ENCODE measurements around the gene TOM1. TPM values are rescaled to one million over a fixed set of nuclear protein-coding genes. Genes with fewer than 3 reads are reported as not detected.
A peak's percentile ranks its signal among the peaks of the same experiment; 100 is the strongest.

Gene TOM1
- total RNA-seq, 1 donor from 2014 or later, result 21.2 TPM

- Mint-ChIP-seq H3K9me3 (no peaks in the 10 kb centered on the region), H3K27me3 (ENCODE audit: low read depth) (no peaks in the 10 kb centered on the region), H3K4me3 (ENCODE audit: low read depth) (no peak overlapping the region), H3K36me3 (ENCODE audit: low read depth) (peaks cover 5% of the 10 kb centered on the region), H3K27ac (no peak overlapping the region), H3K4me1 (ENCODE audit: low read depth) (peaks cover 21% of the 10 kb centered on the region)
- no peak for DNase-seq (ENCODE audit: low spot score)
- intact Hi-C loops (cut with micrococcal nuclease), result no loop called here
These were observed 47.8 kb downstream of the TOM1 start for GRCh38 chr22:35347462-35347861.

- Mint-ChIP-seq H3K9me3 (no peaks in the 10 kb centered on the region), H3K27ac (no peak overlapping the region), H3K27me3 (ENCODE audit: low read depth) (no peaks in the 10 kb centered on the region), H3K4me3 (ENCODE audit: low read depth) (no peak overlapping the region), H3K36me3 (ENCODE audit: low read depth) (peaks cover 5% of the 10 kb centered on the region), H3K4me1 (ENCODE audit: low read depth) (peaks cover 28% of the 10 kb centered on the region)
- intact Hi-C loops (cut with micrococcal nuclease), result no loop called here
- DNase-seq (ENCODE audit: low spot score), result no peak
These were observed 48.4 kb downstream of the TOM1 start for GRCh38 chr22:35348026-35348590.

- H3K36me3 Mint-ChIP-seq (ENCODE audit: low read depth), result peaks cover 5% of the 10 kb centered on the region
- no peaks in the 10 kb centered on the region for H3K9me3 Mint-ChIP-seq
- H3K27me3 Mint-ChIP-seq (ENCODE audit: low read depth), result no peaks in the 10 kb centered on the region
- intact Hi-C loops (cut with micrococcal nuclease), result no loop called here
- peaks cover 28% of the 10 kb centered on the region for H3K4me1 Mint-ChIP-seq (ENCODE audit: low read depth)
- no peak overlapping the region for H3K4me3 Mint-ChIP-seq (ENCODE audit: low read depth)
- DNase-seq (ENCODE audit: low spot score), result no peak
- no peak overlapping the region for H3K27ac Mint-ChIP-seq
These were observed 49.0 kb downstream of the TOM1 start for GRCh38 chr22:35348703-35349102.

- intact Hi-C loops (cut with micrococcal nuclease), result no loop called here
- Mint-ChIP-seq H3K4me3 (ENCODE audit: low read depth) (no peak overlapping the region), H3K9me3 (no peaks in the 10 kb centered on the region), H3K36me3 (ENCODE audit: low read depth) (peaks cover 5% of the 10 kb centered on the region), H3K4me1 (ENCODE audit: low read depth) (peaks cover 28% of the 10 kb centered on the region), H3K27ac (no peak overlapping the region), H3K27me3 (ENCODE audit: low read depth) (no peaks in the 10 kb centered on the region)
- no peak for DNase-seq (ENCODE audit: low spot score)
These were observed 49.6 kb downstream of the TOM1 start for GRCh38 chr22:35349368-35349703.

- Mint-ChIP-seq H3K27ac (no peak overlapping the region), H3K27me3 (ENCODE audit: low read depth) (no peaks in the 10 kb centered on the region)
These were observed 50.2 kb downstream of the TOM1 start for GRCh38 chr22:35349704-35350538.

GRCh38 chr22:35350539-35351503, 51.1 kb downstream of the TOM1 start:
- no peaks in the 10 kb centered on the region for H3K27me3 Mint-ChIP-seq (ENCODE audit: low read depth)
- no peaks in the 10 kb centered on the region for H3K9me3 Mint-ChIP-seq
- H3K4me1 Mint-ChIP-seq (ENCODE audit: low read depth), result peaks cover 25% of the 10 kb centered on the region
- H3K36me3 Mint-ChIP-seq (ENCODE audit: low read depth), result peaks cover 2% of the 10 kb centered on the region
- peak overlapping the region; percentile 79 for H3K4me3 Mint-ChIP-seq (ENCODE audit: low read depth)
- DNase-seq (ENCODE audit: low spot score), result peak; percentile 84
- H3K27ac Mint-ChIP-seq, result peak overlapping the region; percentile 58
- intact Hi-C loops (cut with micrococcal nuclease), result loop anchor here (1.0 to 10.0 kb wide), 6 partner anchors 30 to 774 kb away; partner anchors contain the start of genes HMOX1 and MCM5

More at GRCh38 chr22:35349704-35350538, 50.2 kb downstream of the TOM1 start:
- intact Hi-C loops (cut with micrococcal nuclease), result loop anchor here (1.0 to 10.0 kb wide), 6 partner anchors 31 to 775 kb away; partner anchors contain the start of genes HMOX1 and MCM5
- no peak overlapping the region for H3K4me3 Mint-ChIP-seq (ENCODE audit: low read depth)
- peaks cover 27% of the 10 kb centered on the region for H3K4me1 Mint-ChIP-seq (ENCODE audit: low read depth)
- H3K36me3 Mint-ChIP-seq (ENCODE audit: low read depth), result peaks cover 5% of the 10 kb centered on the region
- no peaks in the 10 kb centered on the region for H3K9me3 Mint-ChIP-seq
- no peak for DNase-seq (ENCODE audit: low spot score)

GRCh38 chr22:35352214-35353111, 52.8 kb downstream of the TOM1 start:
- intact Hi-C loops (cut with micrococcal nuclease), result loop anchor here (10.0 kb wide), 1 partner anchor 772 kb away; no protein-coding TSS in a partner anchor
- Mint-ChIP-seq H3K4me1 (ENCODE audit: low read depth) (peaks cover 29% of the 10 kb centered on the region), H3K9me3 (no peaks in the 10 kb centered on the region), H3K4me3 (ENCODE audit: low read depth) (peak overlapping the region; percentile 67), H3K36me3 (ENCODE audit: low read depth) (no peaks in the 10 kb centered on the region), H3K27me3 (ENCODE audit: low read depth) (no peaks in the 10 kb centered on the region), H3K27ac (peak overlapping the region; percentile 92)
- peak; percentile 28 for DNase-seq (ENCODE audit: low spot score)

GRCh38 chr22:35353318-35353717, 53.6 kb downstream of the TOM1 start:
- Mint-ChIP-seq H3K4me1 (ENCODE audit: low read depth) (peaks cover 29% of the 10 kb centered on the region), H3K27ac (no peak overlapping the region), H3K27me3 (ENCODE audit: low read depth) (peaks cover 4% of the 10 kb centered on the region), H3K9me3 (no peaks in the 10 kb centered on the region), H3K36me3 (ENCODE audit: low read depth) (no peaks in the 10 kb centered on the region), H3K4me3 (ENCODE audit: low read depth) (no peak overlapping the region)
- intact Hi-C loops (cut with micrococcal nuclease), result loop anchor here (10.0 kb wide), 1 partner anchor 771 kb away; no protein-coding TSS in a partner anchor
- DNase-seq (ENCODE audit: low spot score), result no peak

- H3K4me3 Mint-ChIP-seq (ENCODE audit: low read depth), result no peak overlapping the region
- no peaks in the 10 kb centered on the region for H3K9me3 Mint-ChIP-seq
- DNase-seq (ENCODE audit: low spot score), result no peak
- H3K27ac Mint-ChIP-seq, result no peak overlapping the region
- H3K36me3 Mint-ChIP-seq (ENCODE audit: low read depth), result no peaks in the 10 kb centered on the region
- intact Hi-C loops (cut with micrococcal nuclease), result loop anchor here (10.0 kb wide), 1 partner anchor 771 kb away; no protein-coding TSS in a partner anchor
- peaks cover 4% of the 10 kb centered on the region for H3K27me3 Mint-ChIP-seq (ENCODE audit: low read depth)
- peaks cover 29% of the 10 kb centered on the region for H3K4me1 Mint-ChIP-seq (ENCODE audit: low read depth)
These were observed 54.4 kb downstream of the TOM1 start for GRCh38 chr22:35354068-35354467.

- H3K27ac Mint-ChIP-seq, result no peak overlapping the region
- peaks cover 5% of the 10 kb centered on the region for H3K4me1 Mint-ChIP-seq (ENCODE audit: low read depth)
- intact Hi-C loops (cut with micrococcal nuclease), result loop anchor here (10.0 kb wide), 1 partner anchor 767 kb away; no protein-coding TSS in a partner anchor
- no peaks in the 10 kb centered on the region for H3K9me3 Mint-ChIP-seq
- no peak overlapping the region for H3K4me3 Mint-ChIP-seq (ENCODE audit: low read depth)
- no peaks in the 10 kb centered on the region for H3K36me3 Mint-ChIP-seq (ENCODE audit: low read depth)
- peaks cover 4% of the 10 kb centered on the region for H3K27me3 Mint-ChIP-seq (ENCODE audit: low read depth)
- no peak for DNase-seq (ENCODE audit: low spot score)
These were observed 58.4 kb downstream of the TOM1 start for GRCh38 chr22:35357883-35358621.

- H3K9me3 Mint-ChIP-seq, result no peaks in the 10 kb centered on the region
- H3K27ac Mint-ChIP-seq, result no peak overlapping the region
- DNase-seq (ENCODE audit: low spot score), result no peak
- H3K4me1 Mint-ChIP-seq (ENCODE audit: low read depth), result peaks cover 4% of the 10 kb centered on the region
- H3K27me3 Mint-ChIP-seq (ENCODE audit: low read depth), result peaks cover 4% of the 10 kb centered on the region
- no peak overlapping the region for H3K4me3 Mint-ChIP-seq (ENCODE audit: low read depth)
- intact Hi-C loops (cut with micrococcal nuclease), result loop anchor here (10.0 kb wide), 1 partner anchor 765 kb away; no protein-coding TSS in a partner anchor
- no peaks in the 10 kb centered on the region for H3K36me3 Mint-ChIP-seq (ENCODE audit: low read depth)
These were observed 59.8 kb downstream of the TOM1 start for GRCh38 chr22:35359380-35360065.

All from activated T-helper 2 cell treated with anti-CD3 and anti-CD28 coated beads, Interferon-gamma antibody, Interleukin-2, Interleukin-4, amounts not matched to agents 10 μg/mL and 5 μg/mL and 100 μg/mL, durations not matched to agents 14 hours and 24 hours and 36 hours (primary cell).